AG04450 (cell line): ENCODE data around the gene KRT3. TPM values are rescaled to one million over a fixed set of nuclear protein-coding genes. Genes with fewer than 3 reads are reported as not detected.

ENCODE experiments used
- CTCF ChIA-PET: fragments of 300-600, 350-600 bp; formaldehyde crosslinking; extraction: SDS; loops from one replicate; lab custom pipeline; 2022; ENCODE audit warnings: antibody characterized with exemption, inconsistent platforms; lab: Charles Lee
- POLR2A ChIA-PET: fragments of 350-600 bp; formaldehyde crosslinking; extraction: SDS; loops from one replicate; lab custom pipeline; 2021; ENCODE audit warnings: antibody characterized with exemption, inconsistent platforms; lab: Yijun Ruan, JAX
- DNase-seq: peaks from one replicate; pipeline ENCODE4 v3.0.0-alpha.2; 2011; ENCODE audit warnings: low read depth, low spot score
- H3K27ac ChIP-seq: one replicate; pipeline ENCODE4 v1.5.1; 2012; ENCODE audit warnings: low read depth, low read length, control low read depth
- H3K27me3 ChIP-seq: one replicate; pipeline ENCODE4 v1.6.0; 2012; ENCODE audit warnings: low read length; ENCODE audit not compliant: control insufficient read depth, insufficient read depth
- H3K4me3 ChIP-seq: 2 replicates; pipeline ENCODE4 v1.5.1; 2011; ENCODE audit warnings: mild to moderate bottlenecking, low read depth, low read length, control low read depth
- H3K9me3 ChIP-seq: 2 replicates; pipeline ENCODE4 v1.5.1; 2012; ENCODE audit warnings: low read length; ENCODE audit not compliant: control insufficient read depth, insufficient read depth
- polyA plus RNA-seq: library from polyadenylated mRNA; depleted of rRNA; stranded (reverse); fragments of >200 nt; gene quantifications from 2 replicates; pipeline ENCODE4 v1.2.3, GENCODE V29; 2011
- TF ChIP-seq, protein P1 (sequence below): IDR thresholded peaks from 2 replicates; pipeline ENCODE4 v1.5.1; 2011; ENCODE audit warnings: low read depth, low read length, control low read depth, inconsistent platforms

Gene KRT3
- polyA plus RNA-seq, 1 experiment = not detected

DNA sequence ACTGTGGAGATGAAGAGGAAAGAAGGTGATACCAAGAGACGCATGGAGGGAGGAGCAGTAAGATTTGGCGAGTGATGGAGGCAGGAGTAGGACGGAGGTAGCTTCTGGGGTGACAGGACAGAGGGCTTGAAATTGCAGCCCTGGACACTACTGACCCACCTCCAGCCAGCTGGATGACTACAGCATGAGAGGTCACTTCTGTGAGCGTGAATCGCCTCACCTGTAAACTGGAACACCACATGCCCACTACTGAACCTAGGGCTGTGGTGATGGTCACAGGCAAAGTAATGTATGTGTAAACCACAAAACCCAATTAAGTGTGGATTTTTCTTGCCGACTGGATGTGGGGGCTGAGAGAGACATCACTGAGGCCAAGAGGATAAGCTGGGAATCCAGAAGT is 24.6 kb upstream of the KRT3 start:
- ChIA-PET POLR2A (no interaction called here), CTCF (interaction anchor here (0.9 to 1.4 kb wide), 2 partner anchors 8 to 59 kb away, joined by 3 to 4 read pairs; no protein-coding TSS in a partner anchor)
- no peak overlapping the region for H3K27ac ChIP-seq
- TF ChIP-seq, protein P1, sequence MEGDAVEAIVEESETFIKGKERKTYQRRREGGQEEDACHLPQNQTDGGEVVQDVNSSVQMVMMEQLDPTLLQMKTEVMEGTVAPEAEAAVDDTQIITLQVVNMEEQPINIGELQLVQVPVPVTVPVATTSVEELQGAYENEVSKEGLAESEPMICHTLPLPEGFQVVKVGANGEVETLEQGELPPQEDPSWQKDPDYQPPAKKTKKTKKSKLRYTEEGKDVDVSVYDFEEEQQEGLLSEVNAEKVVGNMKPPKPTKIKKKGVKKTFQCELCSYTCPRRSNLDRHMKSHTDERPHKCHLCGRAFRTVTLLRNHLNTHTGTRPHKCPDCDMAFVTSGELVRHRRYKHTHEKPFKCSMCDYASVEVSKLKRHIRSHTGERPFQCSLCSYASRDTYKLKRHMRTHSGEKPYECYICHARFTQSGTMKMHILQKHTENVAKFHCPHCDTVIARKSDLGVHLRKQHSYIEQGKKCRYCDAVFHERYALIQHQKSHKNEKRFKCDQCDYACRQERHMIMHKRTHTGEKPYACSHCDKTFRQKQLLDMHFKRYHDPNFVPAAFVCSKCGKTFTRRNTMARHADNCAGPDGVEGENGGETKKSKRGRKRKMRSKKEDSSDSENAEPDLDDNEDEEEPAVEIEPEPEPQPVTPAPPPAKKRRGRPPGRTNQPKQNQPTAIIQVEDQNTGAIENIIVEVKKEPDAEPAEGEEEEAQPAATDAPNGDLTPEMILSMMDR = no peak
- no peak for DNase-seq
- peaks cover 18% of the 10 kb centered on the region for H3K27me3 ChIP-seq
- H3K9me3 ChIP-seq = no peaks in the 10 kb centered on the region
- H3K4me3 ChIP-seq = no peak overlapping the region

DNA sequence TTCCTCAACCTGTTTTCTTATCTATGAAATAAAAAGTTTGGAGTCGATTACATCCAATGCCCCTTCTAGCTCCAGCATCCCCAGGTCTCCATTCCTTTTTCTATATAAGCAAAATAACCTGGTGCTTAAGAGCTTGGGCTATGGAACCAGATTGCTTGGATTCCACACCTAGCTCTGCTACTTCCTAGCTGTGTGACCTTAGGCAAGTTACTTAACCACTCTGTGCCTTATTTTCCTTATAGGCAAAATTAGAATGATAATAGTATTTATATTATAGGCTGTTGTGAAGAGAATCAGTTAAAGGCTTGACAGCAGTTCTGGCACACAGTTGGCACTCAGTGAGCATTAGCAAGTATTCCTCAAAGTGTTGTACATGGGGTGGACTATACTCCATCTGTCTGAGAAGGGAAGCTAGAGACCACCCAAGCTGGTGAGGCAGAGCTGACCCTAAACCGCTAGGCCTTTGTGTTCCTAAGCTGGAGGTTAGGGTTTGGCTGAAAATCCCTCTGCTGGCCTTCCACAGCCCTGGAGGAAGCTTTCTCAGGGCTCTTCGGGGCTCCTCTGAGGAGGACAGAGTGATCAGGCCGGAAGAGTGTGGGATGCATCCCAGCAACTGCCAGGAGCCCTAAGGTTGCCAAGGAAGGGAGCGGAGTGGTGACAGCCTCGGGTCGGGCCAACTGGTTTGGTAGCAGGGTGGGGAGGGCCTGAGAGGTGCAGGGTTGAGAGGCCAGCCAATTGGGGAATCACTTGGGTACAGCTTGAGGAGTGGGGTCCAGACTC is 24.0 kb upstream of the KRT3 start:
- H3K27me3 ChIP-seq = peaks cover 18% of the 10 kb centered on the region
- no peak overlapping the region for H3K27ac ChIP-seq
- TF ChIP-seq, protein P1 = no peak
- DNase-seq = no peak
- POLR2A ChIA-PET = no interaction called here
- no peak overlapping the region for H3K4me3 ChIP-seq
- CTCF ChIA-PET = interaction anchor here (0.9 to 1.4 kb wide), 2 partner anchors 8 to 60 kb away, joined by 3 to 4 read pairs; no protein-coding TSS in a partner anchor
- no peaks in the 10 kb centered on the region for H3K9me3 ChIP-seq

DNA sequence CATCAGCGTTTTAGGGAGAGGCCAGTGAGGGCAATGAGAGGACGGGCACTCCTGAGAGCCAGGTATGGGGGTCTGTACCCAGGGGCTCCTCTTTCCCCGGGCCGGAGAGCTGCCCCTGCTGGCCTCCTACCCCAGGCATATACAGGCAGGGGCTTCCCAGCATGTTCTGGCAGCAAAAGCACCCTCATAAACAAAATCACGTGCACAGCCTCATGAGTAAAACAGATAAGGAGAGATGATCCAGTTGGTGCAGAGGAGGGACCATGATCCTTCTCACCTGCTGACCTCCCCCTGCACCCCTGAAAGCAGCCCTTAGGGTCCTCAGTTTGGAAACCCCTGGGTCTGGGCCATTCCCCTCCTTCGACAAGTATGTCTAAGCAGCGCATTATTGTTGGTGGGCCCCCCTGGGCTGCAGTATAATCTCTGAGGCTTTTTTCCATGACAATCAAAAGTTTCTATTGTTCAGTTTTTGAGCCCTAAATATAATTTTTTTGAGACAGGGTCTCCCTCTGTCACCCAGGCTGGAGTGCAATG is 23.0 kb upstream of the KRT3 start:
- DNase-seq = no peak
- Histone ChIP-seq H3K27ac (no peak overlapping the region), H3K27me3 (peaks cover 19% of the 10 kb centered on the region), H3K9me3 (no peaks in the 10 kb centered on the region), H3K4me3 (no peak overlapping the region)
- TF ChIP-seq, protein P1 = no peak
- ChIA-PET CTCF (interaction anchor here (1.4 kb wide), 1 partner anchor 61 kb away, joined by 3 read pairs; no protein-coding TSS in a partner anchor), POLR2A (no interaction called here)

DNA sequence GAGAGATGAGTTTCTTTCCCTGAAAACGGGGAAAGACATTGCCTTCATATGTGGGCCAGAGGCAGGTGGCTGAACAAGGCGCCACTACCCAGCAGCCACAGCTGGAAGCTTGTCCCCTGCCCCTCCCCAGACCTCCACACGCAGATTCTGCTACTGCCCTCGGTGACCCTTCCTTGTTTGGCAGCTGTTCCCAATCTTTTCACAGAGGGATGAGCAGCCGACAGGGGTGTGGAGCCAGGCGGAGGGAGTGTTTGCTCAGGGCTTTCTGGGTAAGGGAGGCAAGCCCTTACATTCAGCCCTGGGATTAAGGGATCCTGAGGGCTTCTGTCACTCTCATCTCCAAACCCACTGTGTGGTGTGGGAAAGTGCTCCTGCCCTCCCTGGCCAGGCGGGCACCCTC is 22.5 kb upstream of the KRT3 start:
- ChIA-PET CTCF (no interaction called here), POLR2A (no interaction called here)

More for the DNA sequence above, 22.5 kb upstream of the KRT3 start:
- Histone ChIP-seq H3K27ac (no peak overlapping the region), H3K27me3 (peaks cover 22% of the 10 kb centered on the region), H3K4me3 (no peak overlapping the region), H3K9me3 (no peaks in the 10 kb centered on the region)
- TF ChIP-seq, protein P1 = no peak
- no peak for DNase-seq
